Astrocyte (in vitro differentiated cells and primary cell): ENCODE measurements around the gene NCMAP. TPM values are rescaled to one million over a fixed set of nuclear protein-coding genes. Genes with fewer than 3 reads are reported as not detected.

Experiments
- DNase-seq: peaks from one replicate; pipeline ENCODE4 v3.0.0-alpha.2; 2010; ENCODE audit warnings: low read depth
- FAIRE-seq: peaks from 2 replicates; lab custom pipeline; 2011; peaks lifted over from hg19 to GRCh38; lab: Jason Lieb, UNC
- H2AFZ ChIP-seq: 2 replicates; pipeline ENCODE4 v1.6.0; 2012; ENCODE audit warnings: low read depth, low read length, inconsistent platforms
- H3K27ac ChIP-seq: 2 replicates; pipeline ENCODE4 v1.5.1; 2011; ENCODE audit warnings: low read depth, low read length, inconsistent platforms
- H3K27me3 ChIP-seq: 2 replicates; pipeline ENCODE4 v1.6.0; 2011; ENCODE audit warnings: low read length, inconsistent platforms; ENCODE audit not compliant: insufficient read depth
- H3K36me3 ChIP-seq: 2 replicates; pipeline ENCODE4 v1.5.1; 2011; ENCODE audit warnings: low read length, inconsistent platforms; ENCODE audit not compliant: insufficient read depth
- H3K4me1 ChIP-seq: 2 replicates; pipeline ENCODE4 v1.5.1; 2011; ENCODE audit warnings: low read length, inconsistent platforms; ENCODE audit not compliant: insufficient read depth
- H3K4me2 ChIP-seq: 2 replicates; pipeline ENCODE4 v1.6.0; 2012; ENCODE audit warnings: low read length, inconsistent platforms
- H3K4me3 ChIP-seq: 2 replicates; pipeline ENCODE4 v1.5.1; 2011; ENCODE audit warnings: low read depth, mild to moderate bottlenecking, low read length, inconsistent platforms; ENCODE audit not compliant: insufficient read depth
- H3K79me2 ChIP-seq: 2 replicates; pipeline ENCODE4 v1.6.0; 2012; ENCODE audit warnings: mild to moderate bottlenecking, low read length, inconsistent platforms; ENCODE audit not compliant: insufficient read depth
- H3K9ac ChIP-seq: 2 replicates; pipeline ENCODE4 v1.6.0; 2012; ENCODE audit warnings: mild to moderate bottlenecking, low read length, inconsistent platforms
- H3K9me3 ChIP-seq: 2 replicates; pipeline ENCODE4 v1.5.1; 2012; ENCODE audit warnings: low read depth, mild to moderate bottlenecking, low read length, inconsistent platforms; ENCODE audit not compliant: insufficient read depth
- H4K20me1 ChIP-seq: 2 replicates; pipeline ENCODE4 v1.6.0; 2012; ENCODE audit warnings: low read length, inconsistent platforms; ENCODE audit not compliant: insufficient read depth
- H3K27ac Mint-ChIP-seq: one replicate; pipeline ENCODE4 v1.8.0; 2021; ENCODE audit warnings: mild to moderate bottlenecking, mixed read lengths; ENCODE audit not compliant: unreplicated experiment
- H3K27me3 Mint-ChIP-seq: one replicate; pipeline ENCODE4 v1.8.0; 2021; ENCODE audit warnings: low read depth, mixed read lengths; ENCODE audit not compliant: unreplicated experiment
- H3K36me3 Mint-ChIP-seq: one replicate; pipeline ENCODE4 v1.8.0; 2021; ENCODE audit warnings: low read depth, mixed read lengths; ENCODE audit not compliant: unreplicated experiment
- H3K4me1 Mint-ChIP-seq: one replicate; pipeline ENCODE4 v1.8.0; 2021; ENCODE audit warnings: low read depth, mixed read lengths; ENCODE audit not compliant: unreplicated experiment
- H3K4me3 Mint-ChIP-seq: one replicate; pipeline ENCODE4 v1.8.0; 2021; ENCODE audit warnings: mild to moderate bottlenecking, moderate library complexity, mixed read lengths; ENCODE audit not compliant: unreplicated experiment
- H3K9me3 Mint-ChIP-seq: one replicate; pipeline ENCODE4 v1.8.0; 2021; ENCODE audit warnings: mild to moderate bottlenecking, mixed read lengths; ENCODE audit not compliant: unreplicated experiment
- EZH2 ChIP-seq: IDR thresholded peaks from 2 replicates; pipeline ENCODE4 v1.6.1; 2012; ENCODE audit warnings: mild to moderate bottlenecking, low read length, inconsistent platforms; ENCODE audit not compliant: insufficient read depth
- total RNA-seq: library from RNA; stranded (reverse); gene quantifications from 2 replicates; pipeline ENCODE4 v1.2.1, GENCODE V29; 2021
- TF ChIP-seq, protein P1 (sequence below): IDR thresholded peaks from 2 replicates; pipeline ENCODE4 v1.5.1; 2011; ENCODE audit warnings: low read depth, mild to moderate bottlenecking, inconsistent platforms, low read length, moderate library complexity; ENCODE audit not compliant: insufficient read depth

NCMAP gene
- total RNA-seq, 1 donor from 2014 or later, result not detected

DNA sequence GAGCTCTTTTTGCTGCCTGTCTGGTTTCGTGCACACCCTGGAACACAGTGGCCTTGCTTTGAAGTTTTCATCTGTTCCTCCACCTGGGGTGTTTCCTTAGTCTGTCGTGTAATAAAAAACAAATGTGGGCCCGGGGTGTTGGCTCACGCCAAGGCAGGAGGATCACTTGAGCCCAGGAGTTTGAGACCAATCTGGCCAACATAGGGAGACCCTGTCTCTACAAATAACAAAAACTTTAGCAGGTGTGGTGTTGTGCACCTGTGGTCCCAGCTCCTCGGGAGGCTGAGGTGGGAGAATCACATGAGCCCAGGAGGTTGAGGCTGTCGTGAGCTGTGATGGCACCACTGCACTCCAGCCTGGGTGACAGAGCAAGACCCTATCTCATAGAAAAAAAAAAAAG, 4.5 kb downstream of the NCMAP start:
- Histone ChIP-seq H3K9ac (no peak overlapping the region), H3K4me2 (no peak overlapping the region), H2AFZ (no peak overlapping the region), H3K27me3 (peaks cover 24% of the 10 kb centered on the region), H4K20me1 (no peaks in the 10 kb centered on the region), H3K79me2 (no peaks in the 10 kb centered on the region), H3K9me3 (peaks cover 4% of the 10 kb centered on the region), H3K27ac (no peak overlapping the region), H3K4me3 (no peak overlapping the region), H3K36me3 (no peaks in the 10 kb centered on the region), H3K4me1 (peaks cover 7% of the 10 kb centered on the region)
- FAIRE-seq (no peak), DNase-seq (no peak)
- Mint-ChIP-seq H3K9me3 (no peaks in the 10 kb centered on the region), H3K27ac (no peak overlapping the region), H3K36me3 (no peaks in the 10 kb centered on the region), H3K4me3 (no peak overlapping the region), H3K4me1 (peaks cover 24% of the 10 kb centered on the region), H3K27me3 (peaks cover 24% of the 10 kb centered on the region)
- TF ChIP-seq, protein P1, sequence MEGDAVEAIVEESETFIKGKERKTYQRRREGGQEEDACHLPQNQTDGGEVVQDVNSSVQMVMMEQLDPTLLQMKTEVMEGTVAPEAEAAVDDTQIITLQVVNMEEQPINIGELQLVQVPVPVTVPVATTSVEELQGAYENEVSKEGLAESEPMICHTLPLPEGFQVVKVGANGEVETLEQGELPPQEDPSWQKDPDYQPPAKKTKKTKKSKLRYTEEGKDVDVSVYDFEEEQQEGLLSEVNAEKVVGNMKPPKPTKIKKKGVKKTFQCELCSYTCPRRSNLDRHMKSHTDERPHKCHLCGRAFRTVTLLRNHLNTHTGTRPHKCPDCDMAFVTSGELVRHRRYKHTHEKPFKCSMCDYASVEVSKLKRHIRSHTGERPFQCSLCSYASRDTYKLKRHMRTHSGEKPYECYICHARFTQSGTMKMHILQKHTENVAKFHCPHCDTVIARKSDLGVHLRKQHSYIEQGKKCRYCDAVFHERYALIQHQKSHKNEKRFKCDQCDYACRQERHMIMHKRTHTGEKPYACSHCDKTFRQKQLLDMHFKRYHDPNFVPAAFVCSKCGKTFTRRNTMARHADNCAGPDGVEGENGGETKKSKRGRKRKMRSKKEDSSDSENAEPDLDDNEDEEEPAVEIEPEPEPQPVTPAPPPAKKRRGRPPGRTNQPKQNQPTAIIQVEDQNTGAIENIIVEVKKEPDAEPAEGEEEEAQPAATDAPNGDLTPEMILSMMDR, result no peak
- TF ChIP-seq EZH2, result no peak

DNA sequence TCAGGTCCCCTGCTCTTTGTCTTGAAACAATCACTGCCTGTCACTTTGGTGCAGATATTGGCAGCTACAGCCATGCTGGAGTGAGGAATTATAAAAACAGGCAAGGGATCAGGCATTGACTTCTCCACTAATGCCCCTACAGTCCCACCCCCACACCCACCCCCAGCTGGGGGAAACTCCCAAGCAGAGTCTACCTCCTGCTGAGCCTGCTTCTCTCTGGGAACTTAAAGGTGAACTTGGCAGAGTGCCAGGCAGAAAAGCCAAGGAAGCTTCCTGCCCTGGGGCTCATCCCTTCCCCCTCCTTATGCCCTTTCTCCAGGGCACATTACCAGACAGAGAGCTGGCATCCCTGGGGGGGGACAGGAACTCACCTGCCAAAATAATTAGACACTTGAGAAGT, 6.7 kb downstream of the NCMAP start:
- FAIRE-seq (no peak), DNase-seq (no peak)
- H3K4me1 Mint-ChIP-seq, result peaks cover 29% of the 10 kb centered on the region
- peaks cover 9% of the 10 kb centered on the region for H3K27me3 Mint-ChIP-seq
- Histone ChIP-seq H2AFZ (no peak overlapping the region), H3K4me2 (no peak overlapping the region), H3K9me3 (no peaks in the 10 kb centered on the region), H4K20me1 (no peaks in the 10 kb centered on the region), H3K79me2 (no peaks in the 10 kb centered on the region), H3K4me3 (no peak overlapping the region), H3K27me3 (peaks cover 7% of the 10 kb centered on the region), H3K9ac (no peak overlapping the region), H3K4me1 (peaks cover 15% of the 10 kb centered on the region), H3K36me3 (no peaks in the 10 kb centered on the region), H3K27ac (no peak overlapping the region)
- TF ChIP-seq EZH2, result no peak
- TF ChIP-seq, protein P1, result no peak
- no peak overlapping the region for H3K27ac Mint-ChIP-seq
- no peak overlapping the region for H3K4me3 Mint-ChIP-seq
- H3K9me3 Mint-ChIP-seq, result no peaks in the 10 kb centered on the region
- no peaks in the 10 kb centered on the region for H3K36me3 Mint-ChIP-seq

- Histone ChIP-seq H3K79me2 (no peaks in the 10 kb centered on the region), H3K27me3 (no peaks in the 10 kb centered on the region), H2AFZ (no peak overlapping the region), H3K4me3 (no peak overlapping the region), H3K9me3 (no peaks in the 10 kb centered on the region), H4K20me1 (no peaks in the 10 kb centered on the region), H3K9ac (no peak overlapping the region), H3K4me1 (peaks cover 8% of the 10 kb centered on the region), H3K27ac (no peak overlapping the region), H3K36me3 (no peaks in the 10 kb centered on the region), H3K4me2 (no peak overlapping the region)
- TF ChIP-seq EZH2, result no peak
- TF ChIP-seq, protein P1, result no peak
- Mint-ChIP-seq H3K9me3 (no peaks in the 10 kb centered on the region), H3K4me3 (no peak overlapping the region), H3K27me3 (no peaks in the 10 kb centered on the region), H3K27ac (no peak overlapping the region), H3K36me3 (no peaks in the 10 kb centered on the region), H3K4me1 (peaks cover 23% of the 10 kb centered on the region)
- no peak for FAIRE-seq
- DNase-seq, result no peak
Measured at GRCh38 chr1:24564695-24565094, 8.8 kb downstream of the NCMAP start.
